Tibial nerve (tissue), 3 donors: Measurements from ENCODE around the gene EPHX1.

Source experiments
- CTCF ChIP-seq, 5 experiments: fragments of 200-600 bp in 3 of 5; fragments of 450-650 bp in 2 of 5; sonication (generic) in 3 of 5; IDR thresholded peaks; one replicate each; pipeline ENCODE4 v1.5.1; 2016 to 2019; ENCODE audit warnings: antibody characterized with exemption in 5 of 5, mild to moderate bottlenecking in 3 of 5, moderate library complexity in 2 of 5
- POLR2A ChIP-seq, 2 donors: fragments of 450-650 bp; IDR thresholded peaks; one replicate each; pipeline ENCODE4 v1.6.1; 2017; ENCODE audit warnings: antibody characterized with exemption in 2 of 2, mild to moderate bottlenecking in 2 of 2, moderate library complexity in 2 of 2

DNA sequence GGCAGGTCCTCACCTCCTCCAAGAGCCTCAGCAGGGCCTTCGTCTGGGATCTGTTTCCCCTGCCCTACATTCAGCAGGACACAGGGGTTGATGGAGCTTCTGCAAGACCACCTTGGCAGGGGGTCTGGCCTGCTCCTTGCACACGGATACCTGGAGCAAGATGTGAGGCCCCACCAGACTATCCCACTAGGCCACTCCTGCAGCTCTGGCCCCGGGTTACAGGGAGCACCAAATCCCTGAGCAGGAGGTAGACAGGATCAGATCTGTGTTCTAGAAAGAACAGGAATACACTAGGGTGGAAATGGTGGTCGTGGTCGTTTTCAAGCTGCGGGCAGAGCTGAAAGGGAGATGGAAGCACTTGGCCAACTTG lies 33.5 kb downstream of the EPHX1 start:
- no peak for TF ChIP-seq CTCF (IDR thresholded peaks at IDR 0.05)
- no peak for TF ChIP-seq POLR2A (IDR thresholded peaks at IDR 0.05)
